CD14-positive monocyte (primary cell): Measurements from ENCODE around the gene DRC7. TPM values are rescaled to one million over a fixed set of nuclear protein-coding genes. Genes with fewer than 3 reads are reported as not detected.

ENCODE experiments used
- DNase-seq, 3 donors: peaks; one replicate each; pipeline ENCODE4 v3.0.0-alpha.2; 2011 to 2022
- H2AFZ ChIP-seq: 2 replicates; pipeline ENCODE4 v1.6.0; 2012; ENCODE audit warnings: mild to moderate bottlenecking, low read depth, low read length, inconsistent platforms; ENCODE audit not compliant: insufficient read depth, poor library complexity, severe bottlenecking
- H3K27ac ChIP-seq, 2 donors: 1 replicate in 1 of 2; 2 replicates in 1 of 2; pipeline ENCODE4 v1.5.1; 2012 to 2013; ENCODE audit warnings: low read length in 2 of 2, control low read depth in 1 of 2, inconsistent platforms in 1 of 2, low read depth in 1 of 2, mild to moderate bottlenecking in 1 of 2
- H3K27me3 ChIP-seq, 2 donors: one replicate each; pipeline versions ENCODE4 v1.6.0 to v1.6.1; 2011 to 2013; ENCODE audit warnings: low read length in 2 of 2; ENCODE audit not compliant: control insufficient read depth in 2 of 2, insufficient read depth in 2 of 2
- H3K36me3 ChIP-seq, 2 donors: replicated peaks in 1 of 2; 1 replicate in 1 of 2; 2 replicates in 1 of 2; pipeline versions ENCODE4 v1.5.1 to v1.6.1; 2012 to 2013; ENCODE audit warnings: low read length in 2 of 2, control low read depth in 1 of 2, inconsistent platforms in 1 of 2, mild to moderate bottlenecking in 1 of 2; ENCODE audit not compliant: insufficient read depth in 2 of 2, control insufficient read depth in 1 of 2
- H3K4me1 ChIP-seq, 2 donors: 1 replicate in 1 of 2; 2 replicates in 1 of 2; pipeline versions ENCODE4 v1.5.1 to v1.6.1; 2012 to 2013; ENCODE audit warnings: low read length in 2 of 2, control low read depth in 1 of 2, inconsistent platforms in 1 of 2, mild to moderate bottlenecking in 1 of 2, moderate library complexity in 1 of 2; ENCODE audit not compliant: insufficient read depth in 2 of 2, control insufficient read depth in 1 of 2
- H3K4me2 ChIP-seq: replicated peaks from 2 replicates; pipeline ENCODE3; 2012; ENCODE audit warnings: low read length, moderate library complexity, mild to moderate bottlenecking; ENCODE audit not compliant: poor library complexity, severe bottlenecking; ENCODE audit errors: extremely low read depth
- H3K4me3 ChIP-seq, 3 experiments: fragments of 200-600 bp in 1 of 3; sonication (generic) in 1 of 3; replicated peaks in 1 of 3; 1 replicate in 2 of 3; 2 replicates in 1 of 3; pipeline ENCODE4 v1.5.1; 2011 to 2013; ENCODE audit warnings: low read length in 3 of 3, mild to moderate bottlenecking in 3 of 3, control low read depth in 2 of 3, low read depth in 2 of 3, inconsistent platforms in 1 of 3, moderate library complexity in 1 of 3
- H3K79me2 ChIP-seq: 2 replicates; pipeline ENCODE4 v1.6.0; 2012; ENCODE audit warnings: mild to moderate bottlenecking, control low read depth, inconsistent platforms, low read length, moderate library complexity; ENCODE audit not compliant: insufficient read depth
- H3K9ac ChIP-seq: 2 replicates; pipeline ENCODE4 v1.6.0; 2017; ENCODE audit warnings: low read length, mild to moderate bottlenecking; ENCODE audit not compliant: insufficient read depth, poor library complexity, severe bottlenecking
- H3K9me3 ChIP-seq, 2 donors: replicated peaks in 1 of 2; 1 replicate in 1 of 2; 2 replicates in 1 of 2; pipeline versions ENCODE4 v1.5.1 to v1.6.1; 2012 to 2013; ENCODE audit warnings: low read length in 2 of 2, control low read depth in 1 of 2; ENCODE audit not compliant: control insufficient read depth in 1 of 2, insufficient read depth in 1 of 2
- H4K20me1 ChIP-seq: 2 replicates; pipeline ENCODE4 v1.6.0; 2012; ENCODE audit warnings: mild to moderate bottlenecking, low read length, control low read depth, moderate library complexity; ENCODE audit not compliant: insufficient read depth
- H3K27ac Mint-ChIP-seq, 7 donors: one replicate each; pipeline ENCODE4 v1.8.0; 2020; ENCODE audit warnings: mild to moderate bottlenecking in 7 of 7, mixed read lengths in 7 of 7, moderate library complexity in 6 of 7, inconsistent platforms in 2 of 7
- H3K27me3 Mint-ChIP-seq, 3 donors: one replicate each; pipeline ENCODE4 v1.8.0; 2021 to 2022; ENCODE audit warnings: low read depth in 3 of 3, mild to moderate bottlenecking in 3 of 3, mixed read lengths in 3 of 3, moderate library complexity in 3 of 3, inconsistent platforms in 1 of 3
- H3K36me3 Mint-ChIP-seq, 2 donors: one replicate each; pipeline ENCODE4 v1.8.0; 2020; ENCODE audit warnings: mixed read lengths in 2 of 2, inconsistent platforms in 1 of 2, mild to moderate bottlenecking in 1 of 2
- H3K4me1 Mint-ChIP-seq: one replicate; pipeline ENCODE4 v1.8.0; 2020; ENCODE audit warnings: mild to moderate bottlenecking, mixed read lengths
- H3K4me3 Mint-ChIP-seq, 2 donors: one replicate each; pipeline ENCODE4 v1.8.0; 2020; ENCODE audit warnings: mild to moderate bottlenecking in 2 of 2, mixed read lengths in 2 of 2, moderate library complexity in 1 of 2
- H3K9me3 Mint-ChIP-seq, 7 donors: one replicate each; pipeline ENCODE4 v1.8.0; 2020 to 2022; ENCODE audit warnings: mixed read lengths in 7 of 7, mild to moderate bottlenecking in 6 of 7, moderate library complexity in 6 of 7, inconsistent platforms in 2 of 7
- CTCF ChIP-seq: fragments of 200-600 bp; IDR thresholded peaks from one replicate; pipeline ENCODE4 v1.8.0; 2022; ENCODE audit warnings: antibody characterized with exemption, mild to moderate bottlenecking
- WGBS: methylation state at CpG from one replicate; pipeline ENCODE4 v1.1.5; 2013; ENCODE audit warnings: missing lambda C conversion rate; ENCODE audit not compliant: insufficient coverage; 5-methylcytosine and 5-hydroxymethylcytosine counted together
- intact Hi-C, 2 donors: fragments of 100-400 bp; cut with micrococcal nuclease; formaldehyde crosslinking; loops; one replicate each; pipeline versions ENCODE4 v1.15.0 to v1.15.1; 2023
- polyA plus RNA-seq, 3 donors: library from polyadenylated mRNA; depleted of rRNA in 1 of 3; unstranded in 2 of 3; stranded (reverse) in 1 of 3; fragments of 300-500 nt in 2 of 3; fragments of >200 nt in 1 of 3; fragmentation: Illumina TruSeq in 2 of 3; gene quantifications; 1 replicate in 2 of 3; 2 replicates in 1 of 3; pipeline ENCODE4 v1.2.3, GENCODE V29; 2012 to 2021

Gene DRC7
- polyA plus RNA-seq, 3 donors: 0.11 to 0.41 TPM; not detected in 1

GRCh38 chr16:57695680-57696069 lies 1.1 kb downstream of the DRC7 start:
- no peaks in the 10 kb centered on the region for H3K79me2 ChIP-seq
- H2AFZ ChIP-seq: no peak overlapping the region
- no peaks in the 10 kb centered on the region for H3K27me3 ChIP-seq
- H3K9ac ChIP-seq: no peak overlapping the region
- no peak overlapping the region for H3K4me2 ChIP-seq
- peaks cover 0 to 5% (median 0%) of the 10 kb centered on the region in 7 donors for H3K9me3 Mint-ChIP-seq
- peaks cover 24 to 28% of the 10 kb centered on the region in 2 donors for H3K4me1 ChIP-seq
- H3K4me1 Mint-ChIP-seq: peaks cover 26% of the 10 kb centered on the region
- no peak for TF ChIP-seq CTCF
- H3K27me3 Mint-ChIP-seq: peaks cover 1 to 2% (median 2%) of the 10 kb centered on the region in 3 donors
- H3K4me3 ChIP-seq: peak overlapping the region in 1 of 3 experiments; percentile 76
- H3K36me3 ChIP-seq: no peaks in the 10 kb centered on the region
- H3K36me3 Mint-ChIP-seq: no peaks in the 10 kb centered on the region
- H3K27ac Mint-ChIP-seq: peak overlapping the region in 6 of 7 donors; percentile 93 to 98 (median 97)
- H3K4me3 Mint-ChIP-seq: no peak overlapping the region
- peak overlapping the region; percentile 5 to 85 for H3K27ac ChIP-seq
- H4K20me1 ChIP-seq: no peaks in the 10 kb centered on the region
- intact Hi-C loops: loop anchor here (5.0 kb wide), 2 partner anchors 33 to 37 kb away; no protein-coding TSS in a partner anchor
- 80% methylated on average over 3 of the region's 5 CpGs for WGBS
- no peak for DNase-seq
- no peaks in the 10 kb centered on the region for H3K9me3 ChIP-seq

DNA sequence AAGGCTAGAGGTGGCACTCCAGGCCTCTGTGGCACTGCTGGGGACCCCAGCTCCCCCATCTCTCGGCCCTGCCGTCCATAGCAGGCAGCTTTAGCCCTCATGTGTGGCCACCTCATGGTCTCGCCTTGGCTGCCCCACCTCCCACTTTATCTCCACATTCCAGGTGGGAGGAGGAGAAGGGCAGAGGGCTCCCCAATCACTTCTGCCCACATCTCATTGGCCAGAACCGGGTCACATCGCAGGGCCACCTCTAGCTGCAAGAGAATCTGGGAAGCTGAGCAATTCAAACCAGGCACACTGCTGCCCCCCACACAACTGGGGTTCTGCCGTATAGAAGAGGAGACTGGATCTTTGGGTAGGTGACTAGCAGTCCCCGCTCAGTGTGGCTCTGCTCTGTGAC lies 1.6 kb downstream of the DRC7 start:
- Histone ChIP-seq H3K4me1 (peaks cover 18 to 23% of the 10 kb centered on the region in 2 donors), H3K9ac (no peak overlapping the region), H3K27ac (no peak overlapping the region), H3K9me3 (no peaks in the 10 kb centered on the region), H3K4me2 (no peak overlapping the region), H3K27me3 (no peaks in the 10 kb centered on the region), H3K36me3 (no peaks in the 10 kb centered on the region), H3K79me2 (no peaks in the 10 kb centered on the region), H2AFZ (no peak overlapping the region), H4K20me1 (no peaks in the 10 kb centered on the region), H3K4me3 (no peak overlapping the region)
- intact Hi-C loops: loop anchor here (5.0 kb wide), 2 partner anchors 34 to 36 kb away; no protein-coding TSS in a partner anchor
- no peak overlapping the region for H3K4me3 Mint-ChIP-seq
- peak overlapping the region in 2 of 7 donors; percentile 60 to 95 for H3K27ac Mint-ChIP-seq
- H3K4me1 Mint-ChIP-seq: peaks cover 20% of the 10 kb centered on the region
- TF ChIP-seq CTCF: no peak
- WGBS: 100% methylated on average over 2 of the region's 7 CpGs
- H3K36me3 Mint-ChIP-seq: no peaks in the 10 kb centered on the region
- H3K27me3 Mint-ChIP-seq: peaks cover 1 to 2% (median 2%) of the 10 kb centered on the region in 3 donors
- H3K9me3 Mint-ChIP-seq: peaks cover 0 to 5% (median 0%) of the 10 kb centered on the region in 7 donors
- no peak for DNase-seq
